ENCODE data around the gene CHMP2B.

The CHMP2B gene, protein sequence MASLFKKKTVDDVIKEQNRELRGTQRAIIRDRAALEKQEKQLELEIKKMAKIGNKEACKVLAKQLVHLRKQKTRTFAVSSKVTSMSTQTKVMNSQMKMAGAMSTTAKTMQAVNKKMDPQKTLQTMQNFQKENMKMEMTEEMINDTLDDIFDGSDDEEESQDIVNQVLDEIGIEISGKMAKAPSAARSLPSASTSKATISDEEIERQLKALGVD

DNA sequence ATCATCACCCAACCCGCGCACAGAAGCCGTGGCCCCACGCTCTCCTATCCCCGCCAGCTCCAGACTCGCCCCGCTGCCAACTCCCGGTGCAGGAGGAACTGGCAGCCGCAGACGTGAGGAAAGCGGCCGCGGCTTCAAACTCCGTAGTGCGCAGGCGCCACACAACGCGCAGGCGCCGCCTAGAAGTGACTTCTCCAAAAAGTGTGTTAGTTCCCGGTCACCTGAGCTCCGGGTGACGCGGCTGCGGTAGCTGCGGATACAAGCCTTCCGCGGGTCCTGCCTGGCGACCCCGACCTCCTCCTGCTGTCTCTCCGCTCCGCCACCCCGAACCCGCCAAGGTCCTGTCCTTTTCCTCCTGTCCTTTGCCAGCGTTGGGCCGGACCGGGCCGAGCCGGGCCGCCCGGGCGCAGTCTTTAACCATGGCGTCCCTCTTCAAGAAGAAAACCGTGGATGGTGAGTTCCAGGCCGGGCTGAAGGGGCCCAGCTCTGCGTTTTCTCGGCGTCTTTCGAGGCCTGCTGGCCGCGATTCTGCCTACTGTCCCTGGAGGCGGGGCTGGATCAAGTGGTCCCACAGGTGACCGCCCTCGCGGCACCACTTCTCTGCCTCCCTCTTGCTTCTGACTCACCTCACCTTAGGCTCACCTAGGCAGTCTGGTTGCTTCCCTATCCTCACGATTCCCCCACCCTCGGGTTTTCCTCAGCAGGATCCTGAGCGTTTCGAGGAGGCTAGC is at the start of gene CHMP2B:
Gene CHMP2B, plus strand, starts transcription at position 206 of the 731 bp plus-strand sequence. Its CDS starts 214 bp downstream, at position 420.
- DNase-seq, result peak; percentile 84

GRCh38 chr3:87179642-87180041 is 47.5 kb upstream of the CHMP2B start:
- DNase-seq, result no peak

DNA sequence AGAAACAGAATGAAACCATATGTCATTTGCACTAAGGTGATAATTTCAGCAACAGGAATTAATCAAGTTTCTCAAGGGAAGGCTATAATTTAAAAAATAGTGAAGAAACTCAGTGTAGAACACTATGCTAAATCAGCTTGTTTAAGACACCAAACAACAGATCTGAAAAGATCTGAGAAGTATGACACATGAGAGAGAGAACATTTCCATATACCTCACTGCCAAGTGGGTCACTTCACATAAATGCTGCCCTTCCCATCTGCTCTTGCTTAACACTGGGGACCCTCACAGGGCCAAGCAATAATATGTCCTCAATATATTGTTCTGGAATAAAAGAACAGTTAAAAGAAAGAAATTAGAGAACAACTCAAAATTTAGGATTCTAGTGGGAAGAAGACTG is 45.6 kb upstream of the CHMP2B start:
- DNase-seq, result no peak

DNA sequence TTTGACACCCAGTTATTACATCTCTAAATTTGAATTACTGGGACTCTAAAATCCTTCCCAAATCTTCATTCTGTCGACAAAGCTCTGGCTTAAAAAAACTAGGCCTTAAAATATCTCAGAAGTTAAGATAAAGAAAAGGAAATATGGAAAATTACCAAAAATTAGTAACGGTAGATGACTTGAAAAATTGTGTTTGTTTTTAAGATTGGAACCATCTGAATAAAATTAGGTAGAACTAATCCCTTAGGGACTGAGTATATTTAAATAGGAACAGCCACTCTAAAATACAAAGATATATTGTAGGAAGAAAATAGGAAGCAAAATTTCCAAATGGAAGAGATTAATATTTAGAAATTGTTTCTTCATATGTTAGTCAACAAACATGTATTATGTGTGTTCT is 45.1 kb upstream of the CHMP2B start:
- DNase-seq, result no peak

GRCh38 chr3:87186608-87187159 is 40.4 kb upstream of the CHMP2B start:
- no peak for DNase-seq

GRCh38 chr3:87191175-87191574 is 35.9 kb upstream of the CHMP2B start:
- no peak for DNase-seq

DNA sequence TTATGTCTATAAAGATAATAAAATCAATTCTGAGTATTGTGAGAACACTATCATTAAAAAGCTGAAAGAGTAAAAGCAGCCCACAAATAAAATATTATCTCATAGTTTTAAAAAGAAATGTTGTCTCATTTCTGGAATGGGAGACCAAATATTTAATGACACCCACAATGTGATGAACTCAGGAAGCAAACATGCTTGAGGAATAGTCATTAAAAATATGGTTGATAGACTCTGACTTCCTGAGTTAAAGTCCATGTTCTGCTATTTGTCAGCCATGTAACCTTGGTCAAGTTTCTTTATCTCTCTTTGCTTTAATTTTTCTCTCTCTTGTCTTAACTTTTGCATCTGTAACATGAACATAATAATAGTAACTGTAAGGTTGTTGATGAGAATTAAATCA is 35.5 kb upstream of the CHMP2B start:
- DNase-seq, result no peak

GRCh38 chr3:87196879-87197278 is 30.2 kb upstream of the CHMP2B start:
- DNase-seq, result no peak

GRCh38 chr3:87197531-87197930 is 29.6 kb upstream of the CHMP2B start:
- no peak for DNase-seq

- no peak for DNase-seq
Observed at GRCh38 chr3:87198774-87199173, 28.3 kb upstream of the CHMP2B start.

DNA sequence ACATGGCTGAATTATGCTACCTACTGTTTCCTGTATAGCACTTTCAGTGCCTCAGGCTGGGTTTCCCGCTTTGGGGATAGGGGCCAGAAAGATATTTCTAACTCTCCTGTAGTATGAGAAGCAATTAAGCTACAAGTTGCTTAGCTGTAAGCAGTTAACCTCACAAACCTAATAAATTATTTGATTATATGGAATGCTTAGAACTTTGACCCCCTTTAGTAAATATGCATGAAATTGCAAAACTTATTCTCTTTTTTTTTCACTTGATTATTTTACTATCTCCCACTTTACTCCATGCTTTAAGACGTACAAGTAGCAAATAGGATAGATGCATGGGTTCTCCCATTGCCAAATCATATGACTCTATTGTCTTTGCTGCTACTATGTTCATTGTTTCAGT is 27.5 kb upstream of the CHMP2B start:
- no peak for DNase-seq

- no peak for DNase-seq
Observed at GRCh38 chr3:87200060-87200647, 27.0 kb upstream of the CHMP2B start.

- no peak for DNase-seq
Observed at GRCh38 chr3:87201727-87202126, 25.4 kb upstream of the CHMP2B start.

- DNase-seq, result no peak
Observed at GRCh38 chr3:87203809-87204208, 23.3 kb upstream of the CHMP2B start.

DNA sequence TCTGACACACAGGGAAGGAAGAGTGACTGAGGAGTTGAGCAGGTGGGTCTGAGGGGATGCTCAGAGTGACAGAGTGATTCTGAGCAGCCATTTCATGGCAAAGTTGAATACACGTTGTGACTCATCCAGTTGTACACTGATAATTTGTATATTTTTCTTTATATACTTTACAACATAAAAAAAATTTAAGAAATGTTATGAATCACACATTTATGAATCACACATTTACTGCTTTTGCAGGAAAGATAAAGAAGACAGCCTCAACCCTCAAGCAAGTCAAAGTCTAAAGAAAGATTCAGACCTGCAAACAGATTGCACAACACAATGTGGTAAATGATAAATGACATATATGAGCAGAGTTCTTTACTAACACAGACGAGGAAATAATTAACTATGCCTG is 21.0 kb upstream of the CHMP2B start:
- no peak for DNase-seq

DNA sequence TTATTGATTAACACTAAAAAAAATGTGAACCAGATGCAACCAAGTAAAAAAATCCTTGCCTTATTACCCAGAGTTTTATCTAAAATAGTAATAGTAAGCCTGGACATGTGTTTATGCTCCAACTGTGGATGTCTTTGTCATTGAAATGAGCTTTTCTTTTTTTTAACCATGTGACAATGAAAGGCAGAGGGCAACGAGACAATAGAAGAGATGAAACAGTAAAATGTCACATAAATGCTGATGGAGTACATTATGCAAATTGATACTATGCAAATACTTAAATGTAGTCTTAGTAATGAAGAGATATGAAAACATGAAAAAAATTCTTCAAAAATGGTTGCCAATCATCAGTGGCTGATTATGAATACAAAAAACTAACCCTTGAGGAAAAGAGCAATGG is 20.5 kb upstream of the CHMP2B start:
- no peak for DNase-seq

DNA sequence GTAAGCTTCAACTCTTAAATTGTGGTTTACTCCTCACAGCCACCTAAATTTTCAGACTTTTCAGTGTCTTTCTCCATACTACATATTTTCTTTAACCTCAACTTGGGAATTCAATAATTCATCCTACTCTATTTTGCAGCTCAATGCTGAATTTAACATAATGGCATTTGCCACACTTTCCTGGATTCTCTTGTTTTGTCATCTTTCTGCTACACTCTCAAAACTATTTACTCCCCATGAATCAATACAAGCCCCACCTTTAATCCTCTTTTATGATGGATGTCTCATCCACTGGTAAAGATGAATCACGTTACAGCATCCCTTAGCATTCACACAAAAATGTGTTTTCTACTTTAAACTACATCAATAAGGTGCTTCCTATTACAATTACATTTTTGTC is 19.6 kb upstream of the CHMP2B start:
- DNase-seq, result no peak

DNA sequence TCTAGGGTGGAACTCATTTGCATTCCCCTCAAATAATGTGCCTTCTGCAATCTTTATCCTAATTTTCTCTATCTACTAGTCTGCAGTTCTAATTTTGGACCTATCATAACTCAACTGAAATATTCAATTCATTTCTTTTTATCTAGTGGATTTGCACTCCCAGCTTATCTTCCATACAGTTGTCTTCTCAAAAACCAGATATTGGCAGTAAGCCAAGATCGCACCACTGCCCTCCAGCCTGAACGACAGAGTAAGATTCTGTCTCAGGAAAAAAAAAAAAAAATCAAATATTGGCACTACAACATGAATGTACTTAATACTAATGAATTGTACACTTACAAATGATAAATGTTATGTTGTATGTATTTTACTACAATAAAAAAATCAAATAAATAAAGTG is 18.0 kb upstream of the CHMP2B start:
- DNase-seq, result no peak

DNA sequence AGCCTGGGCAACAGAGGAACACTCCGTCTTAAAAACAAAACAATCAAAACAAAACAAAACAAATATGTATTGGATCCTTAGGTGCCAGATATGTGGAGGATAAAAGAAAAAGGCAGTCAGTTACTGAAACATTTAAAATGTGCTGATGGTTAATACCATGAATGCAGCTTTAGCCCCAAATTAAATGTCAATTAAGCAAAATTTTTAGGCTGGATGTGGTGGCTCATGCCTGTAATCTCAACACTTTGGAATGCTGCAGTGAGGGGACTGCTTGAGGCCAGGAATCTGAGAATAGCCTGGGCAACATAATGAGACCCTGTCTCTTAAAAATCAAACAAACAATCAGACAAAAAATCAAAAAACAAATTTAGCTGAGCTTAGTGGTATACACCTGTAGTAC is 8.5 kb upstream of the CHMP2B start:
- no peak for DNase-seq

DNA sequence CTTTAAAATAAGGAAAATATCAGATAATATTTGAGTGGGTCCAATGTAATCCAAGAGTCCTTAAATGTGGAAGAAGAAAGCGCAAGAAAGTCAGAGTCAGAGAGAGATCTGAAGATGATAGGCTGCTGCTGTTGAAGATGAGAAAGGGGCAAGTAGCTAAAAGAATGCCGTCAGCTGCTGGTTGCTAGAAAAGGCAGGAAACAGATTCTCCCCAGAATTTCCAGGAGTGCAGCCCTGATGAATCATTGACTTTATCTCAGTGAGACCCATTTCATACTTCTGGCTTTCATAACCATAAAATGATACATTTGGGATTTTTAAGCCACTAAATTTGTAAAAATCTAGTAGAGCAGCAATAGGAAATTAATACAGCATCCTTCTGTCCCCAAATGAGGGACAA is 7.5 kb upstream of the CHMP2B start:
- DNase-seq, result no peak

DNA sequence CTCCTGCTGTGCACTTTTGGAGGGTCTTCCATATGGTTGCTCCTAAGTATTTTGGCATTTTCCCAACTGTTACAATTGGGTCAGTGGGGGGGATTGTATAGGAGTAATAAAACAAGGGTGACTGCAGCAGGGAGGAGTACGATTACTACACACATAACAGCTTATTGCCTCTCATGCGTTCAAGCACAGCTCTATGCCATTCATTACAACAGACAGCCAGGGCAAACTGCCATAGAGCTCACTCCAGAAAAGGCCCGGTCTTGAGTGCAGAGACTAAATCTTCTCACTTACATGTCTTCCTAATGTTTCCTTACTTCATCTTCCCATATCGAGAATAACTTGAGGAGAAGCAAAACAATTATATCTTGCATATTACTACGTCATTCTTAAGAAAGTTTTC is 1.4 kb upstream of the CHMP2B start:
- DNase-seq, result no peak

DNA sequence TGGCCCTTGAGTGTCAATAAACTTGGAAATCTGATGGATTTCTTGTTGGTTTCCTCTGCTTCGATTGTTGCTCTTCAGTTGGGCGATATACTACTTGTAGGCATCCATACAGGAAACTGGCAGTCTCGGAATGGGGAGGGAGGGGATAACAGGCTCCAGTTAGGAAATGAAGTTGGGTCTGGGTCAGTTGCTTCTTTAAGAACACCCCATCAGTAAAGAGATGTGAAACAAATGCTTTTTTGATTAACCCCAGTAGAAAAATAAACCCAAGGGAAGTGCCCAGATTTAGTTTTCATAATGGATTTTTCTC is 681 bp downstream of the CHMP2B start:
- no peak for DNase-seq

- no peak for DNase-seq
Observed at GRCh38 chr3:87228316-87228715, 1.2 kb downstream of the CHMP2B start.

DNA sequence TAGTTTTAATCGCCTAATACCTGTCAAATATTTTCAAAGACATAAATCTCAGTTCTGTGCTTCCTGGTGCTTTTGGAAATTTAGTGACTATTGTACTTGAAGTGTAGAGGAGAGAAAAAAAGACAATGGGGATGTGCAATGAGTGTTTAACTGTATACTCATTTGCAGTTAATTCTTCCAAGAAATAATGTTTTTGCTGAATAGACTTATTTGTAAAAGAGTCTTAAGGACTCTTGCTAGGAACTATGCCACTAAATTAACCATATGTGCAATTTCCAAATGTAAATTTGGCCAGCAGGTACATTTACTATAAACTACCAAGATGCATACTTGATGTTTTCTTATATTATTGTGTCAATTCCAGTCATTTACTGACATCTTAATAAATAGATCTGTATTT is 2.0 kb downstream of the CHMP2B start:
- DNase-seq, result no peak
